ENCODE measurements around the gene CFAP61.

- no peak for TF ChIP-seq CTCF (IDR thresholded peaks at IDR 0.05; ENCODE audit: poor library complexity)
- no peak for TF ChIP-seq EZH2phosphoT487 (IDR thresholded peaks at IDR 0.05; ENCODE audit: low read depth, severe bottlenecking, unreplicated experiment)
These were observed 268.8 kb downstream of the CFAP61 start for GRCh38 chr20:20321134-20321533.
